Hepatocyte (in vitro differentiated cells): ENCODE data around the gene ITGB4. TPM values are rescaled to one million over a fixed set of nuclear protein-coding genes. Genes with fewer than 3 reads are reported as not detected.

Experiments used
- DNase-seq: peaks from one replicate; pipeline ENCODE4 v3.0.0-alpha.2; 2016; ENCODE audit warnings: low spot score
- H2AFZ ChIP-seq: fragments of 200-600 bp; sonication (generic); 2 replicates; pipeline ENCODE4 v1.6.0; 2016; ENCODE audit warnings: antibody characterized with exemption, mild to moderate bottlenecking
- H3K27ac ChIP-seq: fragments of 200-600 bp; sonication (generic); 2 replicates; pipeline ENCODE4 v1.5.1; 2016; ENCODE audit warnings: mild to moderate bottlenecking
- H3K27me3 ChIP-seq: fragments of 200-600 bp; sonication (generic); 2 replicates; pipeline ENCODE4 v1.6.1; 2016
- H3K36me3 ChIP-seq: fragments of 200-600 bp; sonication (generic); replicated peaks from 2 replicates; pipeline ENCODE4 v1.5.1; 2016; ENCODE audit warnings: low read depth; ENCODE audit not compliant: insufficient read depth
- H3K4me1 ChIP-seq: fragments of 200-600 bp; sonication (generic); 2 replicates; pipeline ENCODE4 v1.5.1; 2016; ENCODE audit warnings: mild to moderate bottlenecking, moderate library complexity; ENCODE audit not compliant: insufficient read depth
- H3K4me2 ChIP-seq: fragments of 200-600 bp; sonication (generic); 2 replicates; pipeline ENCODE4 v1.6.0; 2016
- H3K4me3 ChIP-seq: fragments of 200-600 bp; sonication (generic); 2 replicates; pipeline ENCODE4 v1.5.1; 2016; ENCODE audit warnings: mild to moderate bottlenecking
- H3K79me2 ChIP-seq: fragments of 200-600 bp; sonication (generic); 2 replicates; pipeline ENCODE4 v1.6.0; 2017; ENCODE audit warnings: mild to moderate bottlenecking
- H3K9me2 ChIP-seq: fragments of 200-600 bp; sonication (generic); replicated peaks from 2 replicates; pipeline ENCODE4 v1.6.0; 2017; ENCODE audit warnings: mild to moderate bottlenecking; ENCODE audit not compliant: insufficient read depth
- H3K9me3 ChIP-seq: fragments of 200-600 bp; sonication (generic); 2 replicates; pipeline ENCODE4 v1.5.1; 2016; ENCODE audit warnings: low read depth, mild to moderate bottlenecking
- H4K20me1 ChIP-seq: fragments of 200-600 bp; sonication (generic); 2 replicates; pipeline ENCODE4 v1.6.0; 2016; ENCODE audit warnings: mild to moderate bottlenecking; ENCODE audit not compliant: insufficient read depth, poor library complexity, severe bottlenecking
- EZH2 ChIP-seq: fragments of 200-600 bp; sonication (generic); IDR thresholded peaks from 2 replicates; pipeline ENCODE4 v1.6.1; 2016; ENCODE audit warnings: antibody characterized with exemption, mild to moderate bottlenecking, borderline replicate concordance
- EZH2phosphoT487 ChIP-seq: fragments of 200-600 bp; sonication (generic); IDR thresholded peaks from one replicate; pipeline ENCODE4 v1.6.1; 2018; ENCODE audit warnings: antibody characterized with exemption, mild to moderate bottlenecking, low read depth, moderate library complexity; ENCODE audit not compliant: unreplicated experiment, severe bottlenecking
- WGBS: methylation state at CpG from one replicate; pipeline ENCODE4 v1.1.6; 2016; ENCODE audit warnings: low lambda C conversion rate; ENCODE audit errors: missing lambda C conversion rate; 5-methylcytosine and 5-hydroxymethylcytosine counted together
- polyA plus RNA-seq: library from polyadenylated mRNA; unstranded; fragments of >200 nt; fragmentation: Nextera tagmentation; extraction: Ambion mirVana; gene quantifications from 2 replicates; pipeline ENCODE4 v1.2.1, GENCODE V29; 2016
- total RNA-seq: library from RNA; depleted of rRNA; stranded (reverse); fragments of >200 nt; gene quantifications from 2 replicates; pipeline ENCODE4 v1.2.3, GENCODE V29; 2014
- TF ChIP-seq, protein P1 (sequence below): fragments of 200-600 bp; sonication (generic); IDR thresholded peaks from 2 replicates; pipeline ENCODE4 v1.5.1; 2016; ENCODE audit warnings: antibody characterized with exemption, mild to moderate bottlenecking; ENCODE audit not compliant: poor library complexity

The ITGB4 gene
- total and polyA plus RNA-seq, 2 experiments from 2014 or later = 15.7 to 23.5 TPM

- H3K4me3 ChIP-seq = no peak overlapping the region
- H2AFZ ChIP-seq = no peak overlapping the region
- H3K27ac ChIP-seq = peak overlapping the region; percentile 97
- H3K4me2 ChIP-seq = no peak overlapping the region
- no peaks in the 10 kb centered on the region for H3K36me3 ChIP-seq
- no peaks in the 10 kb centered on the region for H3K9me2 ChIP-seq
- 64% methylated on average over 4 of the region's 4 CpGs for WGBS
- TF ChIP-seq, protein P1, sequence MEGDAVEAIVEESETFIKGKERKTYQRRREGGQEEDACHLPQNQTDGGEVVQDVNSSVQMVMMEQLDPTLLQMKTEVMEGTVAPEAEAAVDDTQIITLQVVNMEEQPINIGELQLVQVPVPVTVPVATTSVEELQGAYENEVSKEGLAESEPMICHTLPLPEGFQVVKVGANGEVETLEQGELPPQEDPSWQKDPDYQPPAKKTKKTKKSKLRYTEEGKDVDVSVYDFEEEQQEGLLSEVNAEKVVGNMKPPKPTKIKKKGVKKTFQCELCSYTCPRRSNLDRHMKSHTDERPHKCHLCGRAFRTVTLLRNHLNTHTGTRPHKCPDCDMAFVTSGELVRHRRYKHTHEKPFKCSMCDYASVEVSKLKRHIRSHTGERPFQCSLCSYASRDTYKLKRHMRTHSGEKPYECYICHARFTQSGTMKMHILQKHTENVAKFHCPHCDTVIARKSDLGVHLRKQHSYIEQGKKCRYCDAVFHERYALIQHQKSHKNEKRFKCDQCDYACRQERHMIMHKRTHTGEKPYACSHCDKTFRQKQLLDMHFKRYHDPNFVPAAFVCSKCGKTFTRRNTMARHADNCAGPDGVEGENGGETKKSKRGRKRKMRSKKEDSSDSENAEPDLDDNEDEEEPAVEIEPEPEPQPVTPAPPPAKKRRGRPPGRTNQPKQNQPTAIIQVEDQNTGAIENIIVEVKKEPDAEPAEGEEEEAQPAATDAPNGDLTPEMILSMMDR = no peak
- TF ChIP-seq EZH2 (no peak), EZH2phosphoT487 (no peak)
- H3K79me2 ChIP-seq = peaks cover 73% of the 10 kb centered on the region
- H4K20me1 ChIP-seq = no peaks in the 10 kb centered on the region
- peak; percentile 79 for DNase-seq
- H3K9me3 ChIP-seq = no peaks in the 10 kb centered on the region
- no peaks in the 10 kb centered on the region for H3K27me3 ChIP-seq
- H3K4me1 ChIP-seq = peaks cover 22% of the 10 kb centered on the region
These were observed 37.7 kb upstream of the ITGB4 start for GRCh38 chr17:75683583-75683982.

GRCh38 chr17:75684249-75684648, 37.0 kb upstream of the ITGB4 start:
- Histone ChIP-seq H3K79me2 (peaks cover 78% of the 10 kb centered on the region), H4K20me1 (no peaks in the 10 kb centered on the region), H3K9me3 (no peaks in the 10 kb centered on the region), H3K36me3 (no peaks in the 10 kb centered on the region), H3K4me1 (peaks cover 22% of the 10 kb centered on the region), H3K27ac (peak overlapping the region; percentile 97), H3K4me3 (no peak overlapping the region), H2AFZ (no peak overlapping the region), H3K9me2 (no peaks in the 10 kb centered on the region), H3K27me3 (no peaks in the 10 kb centered on the region), H3K4me2 (peak overlapping the region; percentile 52)
- 85% methylated on average over 5 of the region's 5 CpGs for WGBS
- DNase-seq = peak; percentile 41
- TF ChIP-seq EZH2phosphoT487 = no peak
- TF ChIP-seq EZH2 = no peak
- TF ChIP-seq, protein P1 = no peak

DNA sequence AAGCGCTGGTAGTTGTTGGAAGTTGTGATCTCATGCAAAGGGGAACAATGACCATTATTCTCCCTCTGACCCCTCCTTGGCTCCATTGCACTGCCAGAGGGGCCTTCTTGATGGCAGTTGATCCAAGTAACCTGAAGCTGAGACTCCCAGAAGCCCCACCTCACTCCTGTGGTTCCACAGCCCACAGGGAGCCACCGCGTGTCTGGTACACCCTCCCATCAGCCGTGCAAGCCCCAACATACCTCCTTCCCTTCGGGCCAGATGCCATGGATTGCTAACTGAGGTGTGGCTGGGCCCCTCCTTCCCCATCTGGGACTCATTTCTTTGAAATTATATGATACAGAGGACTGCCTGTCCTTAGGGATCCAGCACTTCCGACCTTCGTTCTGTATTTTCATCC, 36.3 kb upstream of the ITGB4 start:
- no peaks in the 10 kb centered on the region for H3K9me3 ChIP-seq
- no peaks in the 10 kb centered on the region for H4K20me1 ChIP-seq
- no peak overlapping the region for H2AFZ ChIP-seq
- H3K4me3 ChIP-seq = no peak overlapping the region
- DNase-seq = peak; percentile 49
- no peaks in the 10 kb centered on the region for H3K9me2 ChIP-seq
- H3K27me3 ChIP-seq = no peaks in the 10 kb centered on the region
- 70% methylated on average over 7 of the region's 7 CpGs for WGBS
- peaks cover 82% of the 10 kb centered on the region for H3K79me2 ChIP-seq
- TF ChIP-seq EZH2phosphoT487 = no peak
- H3K4me1 ChIP-seq = peaks cover 22% of the 10 kb centered on the region
- H3K36me3 ChIP-seq = no peaks in the 10 kb centered on the region
- H3K4me2 ChIP-seq = no peak overlapping the region
- H3K27ac ChIP-seq = peak overlapping the region; percentile 97

DNA sequence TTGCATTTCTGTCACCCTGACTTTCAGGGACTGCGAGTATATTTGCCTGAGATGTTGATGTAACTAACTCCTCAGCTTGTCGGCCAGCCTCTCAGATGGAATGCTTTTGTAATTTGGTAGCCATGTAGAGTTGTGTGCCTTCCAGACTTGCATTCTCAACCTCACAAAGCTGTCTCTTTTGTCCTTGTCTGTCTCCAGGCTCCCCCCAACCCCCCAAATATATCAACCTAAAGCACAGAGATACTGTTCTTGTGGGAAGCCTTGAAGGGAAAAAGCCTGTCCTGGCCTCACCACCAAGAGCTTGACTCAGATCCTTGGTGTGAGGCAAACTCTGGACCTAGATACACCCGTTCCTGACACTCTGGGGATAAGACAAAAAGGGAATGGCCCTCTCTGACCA, 35.8 kb upstream of the ITGB4 start:
- 81% methylated on average over 3 of the region's 3 CpGs for WGBS
- no peak overlapping the region for H3K4me3 ChIP-seq
- no peaks in the 10 kb centered on the region for H4K20me1 ChIP-seq
- H3K9me3 ChIP-seq = no peaks in the 10 kb centered on the region
- H3K27ac ChIP-seq = peak overlapping the region; percentile 97
- peaks cover 82% of the 10 kb centered on the region for H3K79me2 ChIP-seq
- no peak overlapping the region for H3K4me2 ChIP-seq
- no peak for DNase-seq
- H3K36me3 ChIP-seq = no peaks in the 10 kb centered on the region
- no peaks in the 10 kb centered on the region for H3K27me3 ChIP-seq
- TF ChIP-seq, protein P1 = no peak
- TF ChIP-seq EZH2 (no peak), EZH2phosphoT487 (no peak)
- H3K9me2 ChIP-seq = no peaks in the 10 kb centered on the region
- H3K4me1 ChIP-seq = peaks cover 22% of the 10 kb centered on the region
- H2AFZ ChIP-seq = no peak overlapping the region
